Measurements from ENCODE around the gene OR10X1.

Gene OR10X1

GRCh38 chr1:158534496-158534895, 45.2 kb downstream of the OR10X1 start:
- no peaks in the 10 kb centered on the region for H3K27me3 ChIP-seq (replicated peaks; ENCODE audit: control insufficient read depth, insufficient read depth, low read length)

More at GRCh38 chr1:158534496-158534895, 45.2 kb downstream of the OR10X1 start:
- TF ChIP-seq CTCF (IDR thresholded peaks at IDR 0.05; ENCODE audit: insufficient read depth, low read length, poor library complexity, severe bottlenecking), result no peak
- DNase-seq (ENCODE audit: extremely low read depth, insufficient read length), result no peak
- Histone ChIP-seq H3K4me3 (replicated peaks; ENCODE audit: low read depth, low read length) (no peak overlapping the region), H3K36me3 (ENCODE audit: control insufficient read depth, insufficient read depth, low read length) (no peaks in the 10 kb centered on the region)
